PC-9 (cell line): ENCODE results near the gene CRYGS. TPM values are rescaled to one million over a fixed set of nuclear protein-coding genes. Genes with fewer than 3 reads are reported as not detected.

Experiments
- BruUV-seq: library from RNA; stranded (reverse); fragments of 400-500 nt; replicated peaks from 2 replicates; lab custom pipeline; 2021; lab: Mats Ljungman, UMichigan
- CTCF ChIA-PET: fragments of 300-600 bp; sonication (Branson Sonifier 250); formaldehyde crosslinking; loops from one replicate; lab custom pipeline; 2022; ENCODE audit warnings: antibody characterized with exemption; lab: Charles Lee
- POLR2A ChIA-PET: fragments of 300-600 bp; sonication (Branson Sonifier 250); formaldehyde crosslinking; loops from one replicate; lab custom pipeline; 2022; ENCODE audit warnings: antibody characterized with exemption; ENCODE audit not compliant: unreplicated experiment; lab: Charles Lee
- DNase-seq, 2 experiments: peaks; one replicate each; pipeline versions ENCODE4 v3.0.0 to v3.0.0-alpha.2; 2015 to 2022; ENCODE audit warnings: mixed read lengths in 1 of 2
- H2AFZ ChIP-seq: fragments of 200-600 bp; sonication (generic); 2 replicates; pipeline ENCODE4 v1.8.1; 2017; ENCODE audit warnings: antibody characterized with exemption
- H3F3A ChIP-seq: fragments of 200-600 bp; sonication (generic); 2 replicates; pipeline ENCODE4 v1.8.1; 2017; ENCODE audit warnings: antibody characterized with exemption, mild to moderate bottlenecking, low read depth; ENCODE audit not compliant: insufficient read depth
- H3K27ac ChIP-seq: fragments of 200-600 bp; sonication (generic); 2 replicates; pipeline ENCODE4 v1.6.1; 2016; ENCODE audit warnings: mixed run types
- H3K27me3 ChIP-seq: fragments of 200-600 bp; sonication (generic); 2 replicates; pipeline ENCODE4 v1.6.1; 2016; ENCODE audit warnings: low read depth, mixed run types; ENCODE audit not compliant: insufficient read depth
- H3K36me3 ChIP-seq: fragments of 200-600 bp; sonication (generic); 2 replicates; pipeline ENCODE4 v1.6.1; 2016; ENCODE audit warnings: low read depth, mixed run types
- H3K4me1 ChIP-seq: fragments of 200-600 bp; sonication (generic); replicated peaks from 2 replicates; pipeline ENCODE4 v1.6.1; 2016; ENCODE audit warnings: mixed run types; ENCODE audit not compliant: insufficient read depth
- H3K4me2 ChIP-seq: fragments of 200-600 bp; sonication (generic); 2 replicates; pipeline ENCODE4 v1.6.1; 2017; ENCODE audit warnings: mixed run types
- H3K4me3 ChIP-seq: fragments of 200-600 bp; sonication (generic); 2 replicates; pipeline ENCODE4 v1.6.1; 2016; ENCODE audit warnings: mixed run types
- H3K79me2 ChIP-seq: fragments of 200-600 bp; sonication (generic); 2 replicates; pipeline ENCODE4 v1.6.1; 2017; ENCODE audit warnings: low read depth, mixed run types
- H3K9me2 ChIP-seq: fragments of 200-600 bp; sonication (generic); 2 replicates; pipeline ENCODE4 v1.8.1; 2017; ENCODE audit warnings: mild to moderate bottlenecking; ENCODE audit not compliant: insufficient read depth
- H3K9me3 ChIP-seq: fragments of 200-600 bp; sonication (generic); 2 replicates; pipeline ENCODE4 v1.8.1; 2016; ENCODE audit warnings: low read depth; ENCODE audit not compliant: insufficient read depth
- H4K20me1 ChIP-seq: fragments of 200-600 bp; sonication (generic); 2 replicates; pipeline ENCODE4 v1.8.1; 2017; ENCODE audit not compliant: insufficient read depth
- EZH2 ChIP-seq: fragments of 200-600 bp; sonication (generic); IDR thresholded peaks from 2 replicates; pipeline ENCODE4 v1.8.0; 2017; ENCODE audit warnings: antibody characterized with exemption, low read depth
- intact Hi-C: fragments of 100-400 bp; cut with micrococcal nuclease; formaldehyde crosslinking; loops from one replicate; pipeline ENCODE4 v1.10.0; 2022; ENCODE audit not compliant: unreplicated experiment
- total RNA-seq: library from RNA; stranded (reverse); gene quantifications from 2 replicates; pipeline ENCODE4 v1.2.3, GENCODE V29; 2021
- TF ChIP-seq, protein P1 (sequence below): fragments of 200-600 bp; sonication (generic); conservative IDR thresholded peaks from 2 replicates; pipeline ENCODE4 v1.6.1; 2017; ENCODE audit warnings: mixed run types, antibody characterized with exemption, mild to moderate bottlenecking, moderate library complexity

Gene CRYGS
- total RNA-seq, 1 experiment from 2014 or later, result 2.8 TPM

DNA sequence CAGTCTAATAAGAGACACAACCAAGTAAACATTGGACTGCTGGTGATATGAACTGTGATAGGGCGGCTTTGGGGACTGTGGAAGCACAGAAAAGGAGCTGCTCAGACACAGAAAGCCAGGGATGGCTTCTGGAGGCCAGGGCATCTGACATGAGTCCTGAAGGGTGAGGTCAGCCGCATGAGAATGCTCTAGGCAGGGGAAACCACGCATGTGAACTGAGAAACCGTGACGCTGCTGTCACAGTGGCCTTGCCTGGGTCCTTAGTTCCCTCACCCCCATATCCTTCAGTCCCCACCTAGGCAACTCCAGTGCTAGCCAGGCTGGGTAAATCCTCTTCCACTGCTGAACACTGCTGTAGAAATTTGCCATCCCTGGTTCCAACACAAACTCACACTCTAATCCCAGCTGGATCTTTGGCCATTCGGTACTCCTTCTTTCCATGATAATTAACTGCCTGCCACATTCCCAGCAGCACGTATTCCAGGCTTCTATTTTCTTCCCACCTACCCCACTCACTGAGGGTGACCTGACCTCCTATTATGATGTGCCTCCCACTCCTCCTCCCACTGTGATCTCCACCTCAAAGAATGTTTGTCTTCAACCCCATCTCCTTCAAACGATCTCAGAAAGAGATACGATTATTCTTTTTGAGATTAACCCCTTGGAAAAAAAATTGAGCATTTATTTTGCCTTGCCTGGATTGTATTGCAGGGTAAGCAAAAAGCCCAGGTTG lies 31.4 kb downstream of the CRYGS start:
- ChIA-PET POLR2A (no interaction called here), CTCF (no interaction called here)
- DNase-seq, result no peak
- no peaks in the 10 kb centered on the region for H3K9me2 ChIP-seq
- no peaks in the 10 kb centered on the region for H4K20me1 ChIP-seq
- H3K4me2 ChIP-seq, result no peak overlapping the region
- H3F3A ChIP-seq, result no peaks in the 10 kb centered on the region
- H3K4me3 ChIP-seq, result no peak overlapping the region
- H3K4me1 ChIP-seq, result no peaks in the 10 kb centered on the region
- BruUV-seq, result no TSS peak
- H3K36me3 ChIP-seq, result no peaks in the 10 kb centered on the region
- H3K9me3 ChIP-seq, result no peaks in the 10 kb centered on the region
- H3K27ac ChIP-seq, result no peak overlapping the region
- peaks cover 100% of the 10 kb centered on the region for H3K27me3 ChIP-seq
- no peak overlapping the region for H2AFZ ChIP-seq
- TF ChIP-seq EZH2, result no peak
- TF ChIP-seq, protein P1, sequence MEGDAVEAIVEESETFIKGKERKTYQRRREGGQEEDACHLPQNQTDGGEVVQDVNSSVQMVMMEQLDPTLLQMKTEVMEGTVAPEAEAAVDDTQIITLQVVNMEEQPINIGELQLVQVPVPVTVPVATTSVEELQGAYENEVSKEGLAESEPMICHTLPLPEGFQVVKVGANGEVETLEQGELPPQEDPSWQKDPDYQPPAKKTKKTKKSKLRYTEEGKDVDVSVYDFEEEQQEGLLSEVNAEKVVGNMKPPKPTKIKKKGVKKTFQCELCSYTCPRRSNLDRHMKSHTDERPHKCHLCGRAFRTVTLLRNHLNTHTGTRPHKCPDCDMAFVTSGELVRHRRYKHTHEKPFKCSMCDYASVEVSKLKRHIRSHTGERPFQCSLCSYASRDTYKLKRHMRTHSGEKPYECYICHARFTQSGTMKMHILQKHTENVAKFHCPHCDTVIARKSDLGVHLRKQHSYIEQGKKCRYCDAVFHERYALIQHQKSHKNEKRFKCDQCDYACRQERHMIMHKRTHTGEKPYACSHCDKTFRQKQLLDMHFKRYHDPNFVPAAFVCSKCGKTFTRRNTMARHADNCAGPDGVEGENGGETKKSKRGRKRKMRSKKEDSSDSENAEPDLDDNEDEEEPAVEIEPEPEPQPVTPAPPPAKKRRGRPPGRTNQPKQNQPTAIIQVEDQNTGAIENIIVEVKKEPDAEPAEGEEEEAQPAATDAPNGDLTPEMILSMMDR, result no peak
- intact Hi-C loops, result no loop called here
- no peaks in the 10 kb centered on the region for H3K79me2 ChIP-seq

GRCh38 chr3:186511702-186512101 lies 32.5 kb downstream of the CRYGS start:
- DNase-seq, result no peak
- H2AFZ ChIP-seq, result no peak overlapping the region
- H3K9me3 ChIP-seq, result no peaks in the 10 kb centered on the region
- H3K79me2 ChIP-seq, result no peaks in the 10 kb centered on the region
- H3K36me3 ChIP-seq, result no peaks in the 10 kb centered on the region
- H3F3A ChIP-seq, result no peaks in the 10 kb centered on the region
- H3K4me3 ChIP-seq, result no peak overlapping the region
- POLR2A ChIA-PET, result interaction anchor here (0.6 kb wide), 1 partner anchor 437 kb away, joined by 4 read pairs; no protein-coding TSS in a partner anchor
- TF ChIP-seq, protein P1, result no peak
- no peak for TF ChIP-seq EZH2
- no peaks in the 10 kb centered on the region for H3K9me2 ChIP-seq
- H3K4me2 ChIP-seq, result no peak overlapping the region
- peaks cover 97% of the 10 kb centered on the region for H3K27me3 ChIP-seq
- intact Hi-C loops, result no loop called here
- no peaks in the 10 kb centered on the region for H4K20me1 ChIP-seq
- no peak overlapping the region for H3K27ac ChIP-seq
- CTCF ChIA-PET, result no interaction called here
- H3K4me1 ChIP-seq, result no peaks in the 10 kb centered on the region
- no TSS peak for BruUV-seq

DNA sequence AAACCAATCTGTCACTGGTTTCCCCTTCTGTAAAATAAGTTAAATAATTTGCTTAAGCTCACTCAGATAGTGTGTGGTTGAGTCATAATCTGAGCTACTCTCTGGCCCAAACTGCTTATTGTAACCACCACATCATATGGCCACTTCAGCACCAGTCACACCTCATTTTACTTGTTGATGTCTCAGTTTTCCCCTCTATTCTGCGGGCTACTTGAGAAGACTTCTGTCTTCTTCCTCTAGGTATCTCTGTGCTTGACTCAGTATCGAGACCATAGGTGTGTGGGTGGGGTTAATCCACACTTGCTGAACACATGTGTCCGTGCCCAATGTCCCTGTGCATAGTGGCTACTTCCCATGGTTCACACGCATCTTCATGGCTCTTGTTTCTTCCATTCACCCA lies 32.9 kb downstream of the CRYGS start:
- no TSS peak for BruUV-seq
- CTCF ChIA-PET, result no interaction called here

More for the DNA sequence above, 32.9 kb downstream of the CRYGS start:
- Histone ChIP-seq H3K9me2 (no peaks in the 10 kb centered on the region), H2AFZ (no peak overlapping the region), H3K4me1 (no peaks in the 10 kb centered on the region), H3K36me3 (no peaks in the 10 kb centered on the region), H4K20me1 (no peaks in the 10 kb centered on the region), H3K27me3 (peaks cover 97% of the 10 kb centered on the region), H3F3A (no peaks in the 10 kb centered on the region), H3K9me3 (no peaks in the 10 kb centered on the region), H3K4me3 (no peak overlapping the region), H3K79me2 (no peaks in the 10 kb centered on the region), H3K4me2 (no peak overlapping the region), H3K27ac (no peak overlapping the region)
- TF ChIP-seq, protein P1, result no peak
- TF ChIP-seq EZH2, result no peak
- POLR2A ChIA-PET, result interaction anchor here (0.6 kb wide), 1 partner anchor 436 kb away, joined by 4 read pairs; no protein-coding TSS in a partner anchor
- intact Hi-C loops, result no loop called here
- DNase-seq, result no peak
